ENCODE results near the gene ZNF789. TPM values are rescaled to one million over a fixed set of nuclear protein-coding genes. Genes with fewer than 3 reads are reported as not detected.

ZNF789 gene
- total RNA-seq, 4 donors from 2014 or later, result 3.4 to 11.5 (median 7.1) TPM

DNA sequence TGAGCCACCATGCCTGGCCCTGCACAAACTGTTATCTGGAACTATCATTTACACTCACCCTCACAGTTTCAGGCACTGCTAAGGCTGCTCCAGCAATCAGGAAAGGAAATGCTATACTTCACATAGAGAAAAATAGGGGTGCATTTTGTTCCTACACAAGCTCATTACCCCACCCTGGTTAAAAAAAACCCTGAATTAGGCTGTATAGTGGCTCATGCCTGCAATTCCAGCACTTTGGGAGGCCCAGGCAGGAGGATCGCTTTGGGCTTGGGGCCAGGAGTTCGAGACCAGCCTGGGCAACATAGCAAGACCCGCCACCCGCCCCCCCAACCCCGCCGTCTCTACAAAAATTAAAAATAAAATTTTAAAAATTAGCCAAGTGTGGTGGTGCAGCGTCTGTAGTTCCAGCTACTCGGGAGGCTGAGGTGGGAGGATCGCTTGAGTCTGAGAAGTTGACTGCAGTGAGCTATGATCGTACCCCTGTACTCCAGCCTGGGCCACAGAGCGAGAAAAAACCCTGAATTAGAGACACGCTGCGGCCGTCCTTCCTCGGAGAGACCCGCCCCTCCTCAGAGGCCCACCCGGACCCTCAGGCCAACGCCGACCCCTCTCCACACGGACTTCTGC is 34.6 kb upstream of the ZNF789 start:
- DNase-seq (ENCODE audit: low spot score) (no peak), ATAC-seq (ENCODE audit: low FRiP score) (peak; percentile 10)
- TF ChIP-seq, protein P1, sequence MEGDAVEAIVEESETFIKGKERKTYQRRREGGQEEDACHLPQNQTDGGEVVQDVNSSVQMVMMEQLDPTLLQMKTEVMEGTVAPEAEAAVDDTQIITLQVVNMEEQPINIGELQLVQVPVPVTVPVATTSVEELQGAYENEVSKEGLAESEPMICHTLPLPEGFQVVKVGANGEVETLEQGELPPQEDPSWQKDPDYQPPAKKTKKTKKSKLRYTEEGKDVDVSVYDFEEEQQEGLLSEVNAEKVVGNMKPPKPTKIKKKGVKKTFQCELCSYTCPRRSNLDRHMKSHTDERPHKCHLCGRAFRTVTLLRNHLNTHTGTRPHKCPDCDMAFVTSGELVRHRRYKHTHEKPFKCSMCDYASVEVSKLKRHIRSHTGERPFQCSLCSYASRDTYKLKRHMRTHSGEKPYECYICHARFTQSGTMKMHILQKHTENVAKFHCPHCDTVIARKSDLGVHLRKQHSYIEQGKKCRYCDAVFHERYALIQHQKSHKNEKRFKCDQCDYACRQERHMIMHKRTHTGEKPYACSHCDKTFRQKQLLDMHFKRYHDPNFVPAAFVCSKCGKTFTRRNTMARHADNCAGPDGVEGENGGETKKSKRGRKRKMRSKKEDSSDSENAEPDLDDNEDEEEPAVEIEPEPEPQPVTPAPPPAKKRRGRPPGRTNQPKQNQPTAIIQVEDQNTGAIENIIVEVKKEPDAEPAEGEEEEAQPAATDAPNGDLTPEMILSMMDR (IDR thresholded peaks at IDR 0.05), result no peak

DNA sequence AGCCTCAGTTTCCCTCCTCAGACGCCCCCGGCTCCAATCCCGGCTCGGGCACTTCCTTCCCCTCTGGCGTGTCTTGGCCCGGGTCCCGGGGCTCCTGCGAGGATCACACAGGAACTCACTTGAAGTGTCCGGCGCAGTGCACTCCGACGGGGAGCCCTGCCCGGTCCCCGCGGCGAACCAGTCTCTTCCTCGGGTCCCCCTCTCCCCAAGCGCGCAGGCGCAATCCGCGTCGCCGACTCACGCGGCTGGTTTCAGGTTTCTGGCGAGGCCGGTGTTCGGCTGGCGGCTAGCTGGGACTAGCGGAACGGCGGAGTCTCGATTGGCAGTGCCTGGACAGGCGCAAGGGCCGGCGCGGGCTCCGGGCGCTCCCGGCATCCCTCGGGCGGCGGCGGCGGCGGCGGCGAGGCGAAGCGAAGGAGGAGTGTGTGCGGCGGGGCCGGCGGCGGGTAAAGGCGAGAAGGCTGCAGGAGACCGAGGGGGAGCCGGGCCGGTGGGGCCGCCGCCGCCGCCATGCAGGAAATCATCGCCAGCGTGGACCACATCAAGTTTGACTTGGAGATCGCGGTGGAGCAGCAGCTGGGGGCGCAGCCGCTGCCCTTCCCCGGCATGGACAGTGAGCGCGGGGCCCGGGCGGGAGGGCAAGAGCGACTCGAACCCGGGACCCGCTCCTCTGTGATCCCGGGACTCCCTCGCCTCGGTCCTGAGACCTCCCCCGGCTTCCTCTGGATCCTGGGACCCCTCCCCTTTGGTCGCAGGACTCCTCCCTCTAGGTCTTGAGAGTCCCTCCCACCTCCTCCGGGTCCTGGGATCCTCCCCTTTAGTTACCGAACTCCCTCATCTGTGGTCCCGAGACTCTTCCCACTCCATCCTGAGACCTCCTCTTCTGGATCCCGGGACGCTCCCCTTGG is 33.9 kb upstream of the ZNF789 start, which contains the start of the genes CPSF4 and PTCD1:
CPSF4 (plus strand) TSS at position 371 of the 908 bp plus-strand sequence; CDS start at position 511, 140 bp downstream.
PTCD1 (minus strand) TSS at position 226 of the 908 bp plus-strand sequence. CDS start 3,556 bp downstream, outside the sequence.
- DNase-seq (ENCODE audit: low spot score), result peak; percentile 58
- ATAC-seq (ENCODE audit: low FRiP score), result peak; percentile 93
- TF ChIP-seq, protein P1 (IDR thresholded peaks at IDR 0.05), result no peak

DNA sequence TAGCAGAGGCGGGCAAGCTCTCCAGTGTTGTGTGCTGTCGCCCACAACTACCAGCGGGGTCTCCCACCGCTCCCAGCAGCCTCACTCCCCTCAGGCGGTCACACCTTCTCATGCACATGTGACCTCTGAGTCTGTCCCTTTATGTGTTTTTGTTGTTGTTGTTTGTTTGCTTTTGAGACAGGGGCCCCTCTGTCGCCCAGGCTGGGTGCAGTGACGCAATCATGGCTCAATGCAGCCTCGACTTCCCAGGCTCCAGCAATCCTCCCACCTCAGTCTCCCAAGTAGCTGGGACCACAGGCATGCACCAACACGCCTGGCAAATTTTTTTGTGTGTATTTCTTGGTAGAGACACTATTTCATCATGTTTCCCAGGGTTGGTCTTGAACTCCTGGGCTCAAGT is 32.5 kb upstream of the ZNF789 start:
- TF ChIP-seq, protein P1 (IDR thresholded peaks at IDR 0.05), result no peak
- ATAC-seq (ENCODE audit: low FRiP score) (no peak), DNase-seq (ENCODE audit: low spot score) (no peak)

DNA sequence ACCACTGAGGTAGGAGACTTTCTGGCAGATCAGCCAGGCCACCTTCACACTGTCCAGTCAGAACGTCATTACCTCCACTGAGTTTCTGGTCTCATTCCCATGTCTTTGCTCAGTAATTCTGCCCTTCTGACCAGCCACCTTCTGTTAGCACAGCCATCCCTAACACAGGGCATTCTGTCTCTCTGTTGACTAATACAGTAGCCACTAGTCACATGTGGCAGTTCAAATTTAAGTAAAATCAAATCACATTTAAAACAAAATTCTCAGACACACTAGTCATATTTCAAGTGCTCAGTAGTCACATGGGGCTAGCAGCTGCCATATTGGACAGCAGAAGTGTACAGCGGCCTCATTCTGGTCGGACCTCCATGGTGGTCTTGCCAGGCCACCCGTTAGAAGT is 26.6 kb upstream of the ZNF789 start:
- DNase-seq (ENCODE audit: low spot score) (no peak), ATAC-seq (ENCODE audit: low FRiP score) (no peak)
- TF ChIP-seq, protein P1 (IDR thresholded peaks at IDR 0.05), result no peak

DNA sequence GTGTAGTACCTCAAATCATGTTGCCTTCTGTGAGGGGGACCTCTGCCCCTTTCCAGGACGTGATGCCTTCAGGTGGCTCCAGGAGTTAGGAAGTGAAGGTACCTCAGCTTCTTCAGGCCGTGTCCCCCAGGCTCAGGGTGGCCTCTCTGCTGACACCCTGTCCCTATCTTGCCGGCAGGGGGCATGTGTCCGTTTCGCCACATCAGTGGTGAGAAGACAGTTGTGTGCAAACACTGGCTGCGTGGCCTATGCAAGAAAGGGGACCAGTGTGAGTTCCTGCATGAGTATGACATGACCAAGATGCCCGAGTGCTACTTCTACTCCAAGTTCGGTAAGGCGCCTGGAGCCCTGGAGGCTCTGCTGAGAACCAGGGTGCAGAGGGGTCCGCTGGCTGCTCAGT is 24.7 kb upstream of the ZNF789 start:
- no peak for DNase-seq (ENCODE audit: low spot score)
- no peak for ATAC-seq (ENCODE audit: low FRiP score)
- TF ChIP-seq, protein P1 (IDR thresholded peaks at IDR 0.05), result no peak

DNA sequence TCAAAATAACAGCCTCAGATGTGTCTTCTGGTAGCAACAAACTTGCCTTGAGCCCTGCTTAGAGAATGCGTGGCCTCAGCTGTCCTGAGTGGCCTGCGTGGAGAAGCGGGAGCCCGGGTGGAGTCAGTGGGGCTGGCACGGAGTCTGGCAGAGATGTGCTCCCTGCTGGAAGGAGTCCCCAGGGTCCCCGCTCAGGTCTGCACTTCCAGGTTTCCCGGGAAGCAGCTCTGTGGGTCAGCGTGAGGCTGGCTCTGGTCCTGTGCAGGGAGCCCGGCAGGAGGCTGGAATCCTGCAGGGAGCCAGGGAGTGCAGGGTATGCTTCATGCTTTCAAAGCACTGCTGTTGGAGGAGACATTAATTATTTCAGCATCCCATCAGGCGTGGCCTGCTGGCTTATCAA is 23.8 kb upstream of the ZNF789 start:
- DNase-seq (ENCODE audit: low spot score), result no peak
- ATAC-seq (ENCODE audit: low FRiP score), result no peak
- TF ChIP-seq, protein P1 (IDR thresholded peaks at IDR 0.05), result no peak
